GM12878 (cell line): ENCODE data around the gene TATDN3. TPM values are rescaled to one million over a fixed set of nuclear protein-coding genes. Genes with fewer than 3 reads are reported as not detected.

Source experiments
- CEBPB ChIP-seq, 2 experiments: fragments of 150-350 bp in 1 of 2; IDR thresholded peaks; 2 replicates each; pipeline ENCODE4 v1.6.1; 2012 to 2014; ENCODE audit warnings: low read depth in 2 of 2, low read length in 2 of 2, borderline replicate concordance in 1 of 2, inconsistent platforms in 1 of 2
- CREM ChIP-seq: IDR thresholded peaks from 2 replicates; pipeline ENCODE4 v1.6.1; 2014; ENCODE audit warnings: antibody characterized with exemption, low read depth
- CTCF ChIP-seq, 3 experiments: IDR thresholded peaks in 2 of 3; conservative IDR thresholded peaks in 1 of 3; 2 replicates each; pipeline ENCODE4 v1.5.1; 2011; ENCODE audit warnings: low read depth in 3 of 3, low read length in 3 of 3, mild to moderate bottlenecking in 3 of 3, control low read depth in 2 of 3, moderate library complexity in 2 of 3, inconsistent platforms in 1 of 3, mixed read lengths in 1 of 3; ENCODE audit not compliant: control insufficient read depth in 2 of 3, insufficient read depth in 1 of 3; ENCODE audit errors: extremely low read depth in 1 of 3
- FOS ChIP-seq: IDR thresholded peaks from 3 replicates; pipeline ENCODE4 v1.6.1; 2011; ENCODE audit warnings: borderline replicate concordance; ENCODE audit not compliant: insufficient read length; ENCODE audit errors: extremely low read depth
- JUNB ChIP-seq: IDR thresholded peaks from 2 replicates; pipeline ENCODE4 v1.6.1; 2016; ENCODE audit warnings: antibody characterized with exemption, mild to moderate bottlenecking
- KAT2A ChIP-seq: conservative IDR thresholded peaks from 2 replicates; pipeline ENCODE4 v1.6.1; 2011; ENCODE audit warnings: low read depth, low read length; ENCODE audit not compliant: control insufficient read depth
- KDM1A ChIP-seq: fragments of 200-600 bp; sonication (generic); IDR thresholded peaks from 2 replicates; pipeline ENCODE4 v1.6.1; 2016; ENCODE audit warnings: borderline replicate concordance
- LARP7 ChIP-seq: fragments of 450-650 bp; IDR thresholded peaks from 2 replicates; pipeline ENCODE4 v1.6.1; 2017; ENCODE audit warnings: mild to moderate bottlenecking
- MYB ChIP-seq: fragments of 150-350 bp; IDR thresholded peaks from 2 replicates; pipeline ENCODE4 v1.6.1; 2014; ENCODE audit warnings: mild to moderate bottlenecking, low read depth, low read length, borderline replicate concordance
- MYC ChIP-seq: IDR thresholded peaks from 2 replicates; pipeline ENCODE4 v1.6.1; 2011; ENCODE audit warnings: mild to moderate bottlenecking, low read length, moderate library complexity, inconsistent platforms; ENCODE audit not compliant: insufficient read depth, insufficient replicate concordance, insufficient read length, severe bottlenecking
- POLR2A ChIP-seq: IDR thresholded peaks from 2 replicates; pipeline ENCODE4 v1.6.1; 2011; ENCODE audit warnings: low read depth, mild to moderate bottlenecking, low read length
- POLR2AphosphoS2 ChIP-seq: IDR thresholded peaks from 2 replicates; pipeline ENCODE4 v1.6.1; 2011; ENCODE audit warnings: low read depth, mild to moderate bottlenecking, low read length, improper control_type of control experiment, moderate library complexity
- RUNX3 ChIP-seq: IDR thresholded peaks from 2 replicates; pipeline ENCODE4 v1.6.1; 2012; ENCODE audit warnings: low read length, inconsistent platforms
- SIN3A ChIP-seq: IDR thresholded peaks from 2 replicates; pipeline ENCODE4 v1.6.1; 2012; ENCODE audit warnings: low read depth, low read length, improper control_type of control experiment
- SREBF1 ChIP-seq: IDR thresholded peaks from 2 replicates; pipeline ENCODE4 v1.6.1; 2012; ENCODE audit warnings: mild to moderate bottlenecking, low read length
- TARDBP ChIP-seq: IDR thresholded peaks from 2 replicates; pipeline ENCODE4 v1.6.1; 2016; ENCODE audit warnings: borderline replicate concordance
- ZNF207 ChIP-seq: fragments of 450-650 bp; IDR thresholded peaks from 2 replicates; pipeline ENCODE4 v1.6.1; 2014; ENCODE audit warnings: antibody characterized with exemption, mild to moderate bottlenecking, borderline replicate concordance
- ZZZ3 ChIP-seq: IDR thresholded peaks from 2 replicates; pipeline ENCODE4 v1.6.1; 2011; ENCODE audit warnings: low read depth; ENCODE audit not compliant: control insufficient read depth, insufficient read length
- polyA plus RNA-seq, 11 experiments: library from polyadenylated mRNA; depleted of rRNA in 4 of 11; unstranded in 6 of 11; stranded (reverse) in 5 of 11; fragments of >200 nt; fragmentation: Nextera tagmentation in 4 of 11; fragmentation: Illumina TruSeq in 1 of 11; extraction: Ambion mirVana in 4 of 11; extraction: Trizol in 1 of 11; gene quantifications; 1 replicate in 1 of 11; 2 replicates in 10 of 11; pipeline versions ENCODE4 v1.2.1 to v1.2.3, GENCODE V29; 2011 to 2016; ENCODE audit warnings: inconsistent platforms in 2 of 11, missing spikeins in 2 of 11, low read depth in 1 of 11
- total RNA-seq, 4 experiments: library from RNA; depleted of rRNA in 3 of 4; stranded (reverse); fragments of >200 nt in 3 of 4; fragmentation: Illumina TruSeq in 1 of 4; extraction: Trizol in 1 of 4; gene quantifications; 2 replicates each; pipeline versions ENCODE4 v1.2.1 to v1.2.3, GENCODE V29; 2013 to 2021

The TATDN3 gene
- total and polyA plus RNA-seq, 10 of the 15 experiments (the other 5 are each of a cell fraction or from before 2014, with no cell fraction given) = 15.5 to 40.0 (median 22.7) TPM

- TF ChIP-seq CTCF (IDR thresholded peaks at IDR 0.05 in 2 of 3, conservative IDR thresholded peaks at IDR 0.05 in 1 of 3; ENCODE audit: control insufficient read depth in 2 of 3, extremely low read depth in 1 of 3, insufficient read depth in 1 of 3, low read depth in 3 of 3, low read length in 3 of 3) = peak; percentile 52 to 69 (median 53); a peak in 5 of 6 replicates
- no peak for TF ChIP-seq LARP7
- TF ChIP-seq SIN3A = no peak
- TF ChIP-seq JUNB = no peak
- no peak for TF ChIP-seq SREBF1
- TF ChIP-seq TARDBP = no peak
- TF ChIP-seq KDM1A = no peak
- TF ChIP-seq POLR2A = no peak
- no peak for TF ChIP-seq MYB
- TF ChIP-seq RUNX3 = 0 out of 2 replicates have a peak, but pooled peaks have one; percentile 5
- TF ChIP-seq FOS = no peak
- TF ChIP-seq ZZZ3 = no peak
- TF ChIP-seq POLR2AphosphoS2 = no peak
- TF ChIP-seq KAT2A = no peak
- TF ChIP-seq ZNF207 = no peak
- no peak for TF ChIP-seq CEBPB (IDR thresholded peaks at IDR 0.05; ENCODE audit: borderline replicate concordance in 1 of 2, low read depth in 2 of 2, low read length in 2 of 2)
- no peak; the same call in 1 of the 2 replicates for TF ChIP-seq CREM
- no peak for TF ChIP-seq MYC
Measured at GRCh38 chr1:212749821-212750535, 41.7 kb upstream of the TATDN3 start (continued).
